HL-60/S4 treated with phorbol 12-myristate 13-acetate at 8.2 ng/mL for 4 days and 3 days (cell line): ENCODE data around the gene WFDC1.
"Not testable (repeated sequence)": the region's sequence is repeated elsewhere in the genome, so short reads cannot be mapped to it uniquely, and the experiment has no call there.

ENCODE experiments used
- in situ Hi-C: fragments of 300-500 bp; cut with MboI; formaldehyde crosslinking; loops from 2 replicates; pipeline ENCODE4 v1.15.0; 2022; ENCODE audit warnings: low sequenced_read_pairs

WFDC1 gene

GRCh38 chr16:84324434-84325262 lies 30.0 kb downstream of the WFDC1 start:
- in situ Hi-C loops = no loop called here

- in situ Hi-C loops = no loop called here
These were observed 31.9 kb downstream of the WFDC1 start for GRCh38 chr16:84326545-84326944.

GRCh38 chr16:84327926-84328505 lies 33.3 kb downstream of the WFDC1 start:
- in situ Hi-C loops = no loop called here

- in situ Hi-C loops = no loop called here
These were observed 34.3 kb downstream of the WFDC1 start for GRCh38 chr16:84329016-84329415.

GRCh38 chr16:84329843-84330684 lies 35.4 kb downstream of the WFDC1 start:
- in situ Hi-C loops = no loop called here

- in situ Hi-C loops = no loop called here
These were observed 36.0 kb downstream of the WFDC1 start for GRCh38 chr16:84330685-84331050.

- in situ Hi-C loops = no loop called here
These were observed 37.5 kb downstream of the WFDC1 start for GRCh38 chr16:84331998-84332780.

- in situ Hi-C loops = no loop called here
These were observed 38.5 kb downstream of the WFDC1 start for GRCh38 chr16:84332975-84333684.

- in situ Hi-C loops = no loop called here
These were observed 39.4 kb downstream of the WFDC1 start for GRCh38 chr16:84334058-84334457.

- in situ Hi-C loops = no loop called here
These were observed 39.8 kb downstream of the WFDC1 start for GRCh38 chr16:84334482-84334881.

GRCh38 chr16:84337236-84337635 lies 42.6 kb downstream of the WFDC1 start:
- in situ Hi-C loops = not testable (repeated sequence)

GRCh38 chr16:84339311-84339710 lies 44.6 kb downstream of the WFDC1 start:
- in situ Hi-C loops = no loop called here

GRCh38 chr16:84339766-84340165 lies 45.1 kb downstream of the WFDC1 start:
- in situ Hi-C loops = no loop called here

- in situ Hi-C loops = no loop called here
These were observed 45.8 kb downstream of the WFDC1 start for GRCh38 chr16:84340325-84341040.

- in situ Hi-C loops = no loop called here
These were observed 47.0 kb downstream of the WFDC1 start for GRCh38 chr16:84341528-84342295.

GRCh38 chr16:84343800-84344199 lies 49.1 kb downstream of the WFDC1 start:
- in situ Hi-C loops = not testable (repeated sequence)

- in situ Hi-C loops = no loop called here
These were observed 50.1 kb downstream of the WFDC1 start for GRCh38 chr16:84344781-84345180.

GRCh38 chr16:84347161-84347560 lies 52.5 kb downstream of the WFDC1 start:
- in situ Hi-C loops = no loop called here

GRCh38 chr16:84348386-84348888 lies 53.8 kb downstream of the WFDC1 start:
- in situ Hi-C loops = no loop called here
